HCT116 (cell line): ENCODE data around the gene BMP2. TPM values are rescaled to one million over a fixed set of nuclear protein-coding genes. Genes with fewer than 3 reads are reported as not detected.
A peak's percentile ranks its signal among the peaks of the same experiment; 100 is the strongest.

ENCODE experiments used
- ATAC-seq: fragments of 200-7000 bp; cut with Tn5 transposase; 2 replicates; pipeline ENCODE4 v1.9.1; 2020; ENCODE audit warnings: mild to moderate bottlenecking, moderate library complexity
- BruUV-seq: library from RNA; stranded (reverse); fragments of 400-500 nt; replicated peaks from 2 replicates; lab custom pipeline; 2021; lab: Mats Ljungman, UMichigan
- CTCF ChIA-PET: fragments of 300-600 bp; sonication (Branson Sonifier 250); formaldehyde crosslinking; loops from one replicate; lab custom pipeline; 2021; ENCODE audit warnings: antibody characterized with exemption; lab: Charles Lee
- POLR2A ChIA-PET: fragments of 300-600, 350-600 bp; sonication (Branson Sonifier 250); formaldehyde crosslinking; loops from one replicate; lab custom pipeline; 2021; ENCODE audit warnings: antibody characterized with exemption; lab: Charles Lee
- RAD21 ChIA-PET, 2 experiments: fragments of 300-600 bp; sonication (Branson Sonifier 250); formaldehyde crosslinking; loops; one replicate each; lab custom pipeline; 2023; ENCODE audit warnings: low total read pairs in 2 of 2; ENCODE audit not compliant: uncharacterized antibody in 2 of 2, unreplicated experiment in 2 of 2, low non-redundant PET in 1 of 2; lab: Charles Lee
- DNase-seq: peaks from one replicate; pipeline ENCODE4 v3.0.0-alpha.2; 2010; ENCODE audit warnings: low read depth, low spot score
- H2AFZ ChIP-seq: fragments of 200-600 bp; shearing (Covaris generic), sonication (generic); 2 replicates; pipeline ENCODE4 v1.6.1; 2017; ENCODE audit warnings: low read depth, mixed run types, mixed read lengths, antibody characterized with exemption, low read length; ENCODE audit not compliant: poor library complexity, severe bottlenecking
- H3K27ac ChIP-seq: 2 replicates; pipeline ENCODE4 v1.5.1; 2012; ENCODE audit warnings: low read depth, low read length
- H3K27me3 ChIP-seq: fragments of 200-600 bp; sonication (generic); 2 replicates; pipeline ENCODE4 v1.6.1; 2016; ENCODE audit warnings: mixed run types, low read length, mixed read lengths; ENCODE audit not compliant: insufficient read depth
- H3K36me3 ChIP-seq, 2 experiments: fragments of 200-500 bp in 1 of 2; fragments of 200-600 bp in 1 of 2; sonication (Bioruptor generic) in 1 of 2; sonication (generic) in 1 of 2; 2 replicates each; pipeline versions ENCODE4 v1.5.1 to v1.6.1; 2014 to 2016; ENCODE audit warnings: low read length in 2 of 2, inconsistent platforms in 1 of 2, mixed read lengths in 1 of 2, mixed run types in 1 of 2; ENCODE audit not compliant: insufficient read depth in 2 of 2, control insufficient read depth in 1 of 2
- H3K4me1 ChIP-seq, 2 experiments: fragments of 200-600 bp in 1 of 2; sonication (generic) in 1 of 2; 2 replicates each; pipeline versions ENCODE4 v1.5.1 to v1.6.1; 2012 to 2017; ENCODE audit warnings: low read length in 2 of 2, inconsistent platforms in 1 of 2, mild to moderate bottlenecking in 1 of 2, mixed read lengths in 1 of 2, mixed run types in 1 of 2, moderate library complexity in 1 of 2; ENCODE audit not compliant: insufficient read depth in 2 of 2, control insufficient read depth in 1 of 2
- H3K4me2 ChIP-seq: fragments of 200-600 bp; sonication (generic); 2 replicates; pipeline ENCODE4 v1.6.1; 2017; ENCODE audit warnings: mixed run types, low read length, mixed read lengths
- H3K4me3 ChIP-seq, 2 experiments: fragments of 200-600 bp in 1 of 2; sonication (generic) in 1 of 2; replicated peaks in 1 of 2; 2 replicates each; pipeline ENCODE4 v1.5.1; 2011 to 2016; ENCODE audit warnings: low read length in 2 of 2, control low read depth in 1 of 2, low read depth in 1 of 2, mild to moderate bottlenecking in 1 of 2, mixed read lengths in 1 of 2, mixed run types in 1 of 2
- H3K79me2 ChIP-seq: fragments of 200-600 bp; sonication (generic); 2 replicates; pipeline ENCODE4 v1.6.1; 2017; ENCODE audit warnings: mild to moderate bottlenecking, mixed run types, low read length, moderate library complexity, mixed read lengths; ENCODE audit not compliant: insufficient read depth
- H3K9ac ChIP-seq: fragments of 200-600 bp; sonication (generic); 2 replicates; pipeline ENCODE4 v1.6.1; 2016; ENCODE audit warnings: low read length, mixed read lengths
- H3K9me2 ChIP-seq: fragments of 200-600 bp; sonication (generic), shearing (Covaris generic); 2 replicates; pipeline ENCODE4 v1.6.1; 2017; ENCODE audit warnings: mixed run types, mild to moderate bottlenecking, moderate library complexity; ENCODE audit not compliant: insufficient read depth
- H3K9me3 ChIP-seq, 2 experiments: fragments of 200-500 bp in 1 of 2; fragments of 200-600 bp in 1 of 2; sonication (Bioruptor generic) in 1 of 2; sonication (generic) in 1 of 2; 2 replicates each; pipeline ENCODE4 v1.6.1; 2014 to 2017; ENCODE audit warnings: low read length in 2 of 2, mixed read lengths in 2 of 2, inconsistent platforms in 1 of 2, low read depth in 1 of 2, mild to moderate bottlenecking in 1 of 2, mixed run types in 1 of 2, moderate library complexity in 1 of 2; ENCODE audit not compliant: control insufficient read depth in 1 of 2, insufficient read depth in 1 of 2
- H4K20me1 ChIP-seq: fragments of 200-600 bp; sonication (generic), shearing (Covaris generic); 2 replicates; pipeline ENCODE4 v1.6.1; 2017; ENCODE audit warnings: mixed run types, mild to moderate bottlenecking, moderate library complexity; ENCODE audit not compliant: insufficient read depth
- CBX3 ChIP-seq: IDR thresholded peaks from 2 replicates; pipeline ENCODE4 v1.6.1; 2012; ENCODE audit warnings: low read depth
- EZH2 ChIP-seq: fragments of 200-600 bp; sonication (generic); IDR thresholded peaks from 2 replicates; pipeline ENCODE4 v1.6.1; 2017; ENCODE audit warnings: antibody characterized with exemption, mixed run types
- FOSL1 ChIP-seq: IDR thresholded peaks from 2 replicates; pipeline ENCODE4 v1.6.1; 2012; ENCODE audit warnings: low read depth
- POLR2A ChIP-seq: IDR thresholded peaks from 2 replicates; pipeline ENCODE4 v1.7.0; 2011; ENCODE audit warnings: borderline replicate concordance; ENCODE audit not compliant: insufficient read depth, insufficient read length; ENCODE audit errors: extremely low read depth
- RAD21 ChIP-seq: IDR thresholded peaks from 2 replicates; pipeline ENCODE4 v1.6.1; 2012; ENCODE audit warnings: low read depth, mild to moderate bottlenecking
- SIN3A ChIP-seq: IDR thresholded peaks from 2 replicates; pipeline ENCODE4 v1.6.1; 2012; ENCODE audit warnings: low read depth
- SP1 ChIP-seq: IDR thresholded peaks from 2 replicates; pipeline ENCODE4 v1.6.1; 2012; ENCODE audit warnings: low read depth
- TCF7L2 ChIP-seq: IDR thresholded peaks from 2 replicates; pipeline ENCODE4 v1.7.0; 2011; ENCODE audit warnings: borderline replicate concordance, inconsistent platforms; ENCODE audit not compliant: insufficient read depth, insufficient read length; ENCODE audit errors: extremely low read depth
- ZNF274 ChIP-seq: fragments of 200-500 bp; sonication (Bioruptor generic); IDR thresholded peaks from 2 replicates; pipeline ENCODE4 v1.6.1; 2014; ENCODE audit warnings: mild to moderate bottlenecking, low read depth, low read length, inconsistent platforms
- intact Hi-C: fragments of 100-400 bp; cut with micrococcal nuclease; formaldehyde crosslinking; loops from 2 replicates; pipeline ENCODE4 v1.10.0; 2022
- total RNA-seq: library from RNA; stranded (reverse); gene quantifications from one replicate; pipeline ENCODE4 v1.2.1, GENCODE V29; 2021; ENCODE audit not compliant: unreplicated experiment
- TF ChIP-seq, protein P1 (sequence below), 3 experiments: fragments of 200-600 bp in 1 of 3; sonication (generic) in 1 of 3; IDR thresholded peaks in 2 of 3; conservative IDR thresholded peaks in 1 of 3; 2 replicates each; pipeline ENCODE4 v1.5.1; 2012 to 2017; ENCODE audit warnings: low read depth in 2 of 3, low read length in 2 of 3, antibody characterized with exemption in 1 of 3, borderline replicate concordance in 1 of 3, control low read depth in 1 of 3, mild to moderate bottlenecking in 1 of 3, mixed read lengths in 1 of 3, mixed run types in 1 of 3, moderate library complexity in 1 of 3; ENCODE audit not compliant: insufficient read depth in 1 of 3
- TF ChIP-seq, protein P2 (sequence below): IDR thresholded peaks from 2 replicates; pipeline ENCODE4 v1.6.1; 2012

BMP2 gene
- total RNA-seq, 1 experiment from 2014 or later, result 0.15 TPM

DNA sequence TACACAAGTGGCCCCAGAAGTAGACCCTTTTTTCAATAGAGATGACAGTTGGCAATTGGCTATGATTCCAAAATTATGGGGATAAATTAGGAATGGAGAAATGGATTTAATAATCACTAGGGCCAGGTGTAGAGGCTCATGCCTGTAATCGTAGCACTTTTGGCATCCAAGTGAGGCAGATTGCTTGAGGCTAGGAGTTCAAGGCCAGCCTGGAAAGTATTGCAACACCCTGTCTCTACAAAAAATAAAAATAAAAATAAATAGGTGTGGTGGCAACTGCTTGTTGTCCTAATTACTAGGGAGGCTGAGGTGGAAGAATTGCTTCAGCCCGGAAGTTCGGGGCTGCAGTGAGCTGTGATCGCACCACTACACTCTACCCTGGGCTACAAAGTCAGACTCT lies 60.0 kb downstream of the BMP2 start (continued):
- TF ChIP-seq CBX3 (no peak), FOSL1 (no peak), POLR2A (no peak), EZH2 (no peak), SIN3A (no peak)

DNA sequence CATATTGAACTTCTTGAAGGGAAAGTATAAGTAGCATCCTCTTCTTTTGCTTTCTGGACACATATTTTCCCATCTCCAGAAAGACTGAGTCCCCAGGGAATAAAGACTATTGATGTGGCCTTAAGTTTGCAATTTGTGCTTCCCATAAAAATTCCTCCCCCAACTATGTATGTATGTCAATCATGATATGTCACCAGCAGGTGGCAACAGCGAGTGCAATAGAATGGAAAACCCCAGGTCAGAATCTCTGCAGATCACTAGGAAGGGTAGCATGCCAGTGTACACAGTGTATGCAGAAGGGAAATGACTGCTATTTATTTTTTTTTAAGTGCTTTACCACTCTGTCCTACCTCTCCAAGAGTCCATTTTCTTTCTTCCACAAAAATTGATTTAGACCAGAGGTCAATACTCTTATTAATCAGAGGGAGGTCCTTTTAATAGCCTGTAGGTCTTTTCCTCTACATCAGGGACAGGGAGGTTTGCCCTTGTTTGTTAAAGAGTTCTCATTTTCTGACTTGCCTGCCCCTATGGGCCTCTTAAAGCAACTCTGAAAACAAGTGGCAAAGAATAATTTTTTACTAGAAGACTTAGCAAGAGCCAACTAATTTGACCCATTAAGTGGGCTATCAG lies 61.4 kb downstream of the BMP2 start:
- H3K4me1 ChIP-seq, result no peaks in the 10 kb centered on the region
- no peak overlapping the region for H2AFZ ChIP-seq
- H4K20me1 ChIP-seq, result no peaks in the 10 kb centered on the region
- H3K9me2 ChIP-seq, result no peaks in the 10 kb centered on the region
- peaks cover 0 to 3% of the 10 kb centered on the region in 2 experiments; a peak in 1 of 4 replicates for H3K9me3 ChIP-seq
- intact Hi-C loops, result loop anchor here (1.0 kb wide), 1 partner anchor 1030 kb away; no protein-coding TSS in a partner anchor
- no peak overlapping the region for H3K9ac ChIP-seq
- peak; percentile 21 for DNase-seq
- H3K4me3 ChIP-seq, result no peak overlapping the region
- TF ChIP-seq, protein P1, sequence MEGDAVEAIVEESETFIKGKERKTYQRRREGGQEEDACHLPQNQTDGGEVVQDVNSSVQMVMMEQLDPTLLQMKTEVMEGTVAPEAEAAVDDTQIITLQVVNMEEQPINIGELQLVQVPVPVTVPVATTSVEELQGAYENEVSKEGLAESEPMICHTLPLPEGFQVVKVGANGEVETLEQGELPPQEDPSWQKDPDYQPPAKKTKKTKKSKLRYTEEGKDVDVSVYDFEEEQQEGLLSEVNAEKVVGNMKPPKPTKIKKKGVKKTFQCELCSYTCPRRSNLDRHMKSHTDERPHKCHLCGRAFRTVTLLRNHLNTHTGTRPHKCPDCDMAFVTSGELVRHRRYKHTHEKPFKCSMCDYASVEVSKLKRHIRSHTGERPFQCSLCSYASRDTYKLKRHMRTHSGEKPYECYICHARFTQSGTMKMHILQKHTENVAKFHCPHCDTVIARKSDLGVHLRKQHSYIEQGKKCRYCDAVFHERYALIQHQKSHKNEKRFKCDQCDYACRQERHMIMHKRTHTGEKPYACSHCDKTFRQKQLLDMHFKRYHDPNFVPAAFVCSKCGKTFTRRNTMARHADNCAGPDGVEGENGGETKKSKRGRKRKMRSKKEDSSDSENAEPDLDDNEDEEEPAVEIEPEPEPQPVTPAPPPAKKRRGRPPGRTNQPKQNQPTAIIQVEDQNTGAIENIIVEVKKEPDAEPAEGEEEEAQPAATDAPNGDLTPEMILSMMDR (IDR thresholded peaks at IDR 0.05 in 2 of 3, conservative IDR thresholded peaks at IDR 0.05 in 1 of 3; ENCODE audit: borderline replicate concordance in 1 of 3, insufficient read depth in 1 of 3, low read depth in 2 of 3, low read length in 2 of 3), result peak in 2 of 3 experiments; percentile 52 to 54; a peak in 4 of 6 replicates
- TF ChIP-seq ZNF274 (no peak), RAD21 (peak; percentile 18; the same call in 1 of the 2 replicates), SP1 (no peak), TCF7L2 (no peak)
- TF ChIP-seq, protein P2, sequence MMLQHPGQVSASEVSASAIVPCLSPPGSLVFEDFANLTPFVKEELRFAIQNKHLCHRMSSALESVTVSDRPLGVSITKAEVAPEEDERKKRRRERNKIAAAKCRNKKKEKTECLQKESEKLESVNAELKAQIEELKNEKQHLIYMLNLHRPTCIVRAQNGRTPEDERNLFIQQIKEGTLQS, result no peak
- CTCF ChIA-PET, result interaction anchor here (1.0 to 1.4 kb wide), 3 partner anchors 12 to 457 kb away, joined by 3 to 5 read pairs (median 4); no protein-coding TSS in a partner anchor
- no peak overlapping the region for H3K4me2 ChIP-seq
- H3K36me3 ChIP-seq, result no peaks in the 10 kb centered on the region
- ATAC-seq, result peak; percentile 70
- RAD21 ChIA-PET, result no interaction called here
- no peaks in the 10 kb centered on the region for H3K79me2 ChIP-seq
- no peak overlapping the region for H3K27ac ChIP-seq
- POLR2A ChIA-PET, result no interaction called here
- H3K27me3 ChIP-seq, result no peaks in the 10 kb centered on the region
- no TSS peak for BruUV-seq
